BLaER1 treated with 17β-estradiol and CSF1 and Interleukin-3, amounts not matched to agents 10 nM and 100 nM (cell line): ENCODE measurements around the gene ZNF525.

Experiments
- H3K27ac ChIP-seq, 11 experiments: shearing (Covaris generic); formaldehyde crosslinking; 2 replicates each; pipeline ENCODE4 v1.8.1; 2022
- H3K27me3 ChIP-seq, 11 experiments: shearing (Covaris generic); formaldehyde crosslinking; 2 replicates each; pipeline ENCODE4 v1.8.1; 2022
- H3K36me3 ChIP-seq, 11 experiments: shearing (Covaris generic); formaldehyde crosslinking; 2 replicates each; pipeline ENCODE4 v1.8.1; 2022
- H3K4me1 ChIP-seq, 10 experiments: shearing (Covaris generic); formaldehyde crosslinking; 2 replicates each; pipeline ENCODE4 v1.8.1; 2022
- H3K4me2 ChIP-seq, 11 experiments: shearing (Covaris generic); formaldehyde crosslinking; 2 replicates each; pipeline ENCODE4 v1.8.1; 2022
- H3K4me3 ChIP-seq, 10 experiments: shearing (Covaris generic); formaldehyde crosslinking; 2 replicates each; pipeline ENCODE4 v1.8.1; 2022
- H3K9ac ChIP-seq, 11 experiments: shearing (Covaris generic); formaldehyde crosslinking; 2 replicates each; pipeline ENCODE4 v1.8.1; 2022
- H3K9me3 ChIP-seq, 11 experiments: shearing (Covaris generic); formaldehyde crosslinking; replicated peaks in 1 of 11; 2 replicates each; pipeline ENCODE4 v1.8.1; 2022
- H4K20me1 ChIP-seq, 11 experiments: shearing (Covaris generic); formaldehyde crosslinking; 2 replicates each; pipeline ENCODE4 v1.8.1; 2022
- Cebpa-rat ChIP-seq, 11 experiments: shearing (Covaris generic); IDR thresholded peaks; 2 replicates each; pipeline ENCODE4 v1.8.1; 2022

ZNF525 gene

DNA sequence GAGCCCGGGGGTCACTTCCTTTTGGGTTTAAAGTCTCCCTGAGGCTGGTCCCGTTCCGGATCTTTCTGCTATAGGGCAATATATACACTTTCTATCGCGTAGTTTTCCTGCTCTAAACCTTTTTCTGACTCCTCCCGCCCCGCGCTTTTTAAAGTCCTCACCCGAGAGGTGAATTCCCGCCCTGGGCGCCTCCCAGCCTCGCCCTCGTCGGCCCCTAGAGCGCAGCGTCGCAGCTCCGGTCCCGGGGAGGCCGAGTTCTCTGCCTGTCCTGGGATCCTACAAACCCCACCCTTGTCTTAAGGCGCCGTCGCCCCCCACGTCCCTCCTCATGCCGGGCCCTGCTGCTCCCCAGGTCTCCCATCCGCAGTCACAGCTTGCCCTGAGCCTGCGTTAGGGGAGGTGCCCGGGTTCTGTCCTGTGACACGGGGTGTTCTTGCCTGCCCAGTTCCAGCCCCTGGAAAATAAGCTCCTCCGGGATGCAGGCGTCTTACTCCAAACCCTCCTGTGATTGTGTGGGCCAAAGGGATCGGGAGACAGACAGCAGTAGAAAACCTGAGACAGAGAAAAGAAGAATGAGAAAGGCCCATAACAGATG is 491 bp downstream of the ZNF525 start:
- Histone ChIP-seq H3K4me1 (peaks cover 8 to 18% (median 15%) of the 10 kb centered on the region in 10 experiments; a peak in 19 of 20 replicates), H3K27ac (peak overlapping the region; percentile 28 to 94 (median 86); a peak in 21 of 22 replicates), H3K4me3 (peak overlapping the region; percentile 69 to 91 (median 80)), H3K4me2 (peak overlapping the region; percentile 64 to 94 (median 81)), H3K9ac (peak overlapping the region; percentile 82 to 95 (median 87)), H3K27me3 (no peaks in the 10 kb centered on the region), H3K9me3 (peaks cover 25 to 34% (median 31%) of the 10 kb centered on the region in 11 experiments), H4K20me1 (no peaks in the 10 kb centered on the region), H3K36me3 (peaks cover 9 to 30% (median 22%) of the 10 kb centered on the region in 11 experiments; a peak in 21 of 22 replicates)
- no peak for TF ChIP-seq Cebpa-rat (IDR thresholded peaks at IDR 0.05)

DNA sequence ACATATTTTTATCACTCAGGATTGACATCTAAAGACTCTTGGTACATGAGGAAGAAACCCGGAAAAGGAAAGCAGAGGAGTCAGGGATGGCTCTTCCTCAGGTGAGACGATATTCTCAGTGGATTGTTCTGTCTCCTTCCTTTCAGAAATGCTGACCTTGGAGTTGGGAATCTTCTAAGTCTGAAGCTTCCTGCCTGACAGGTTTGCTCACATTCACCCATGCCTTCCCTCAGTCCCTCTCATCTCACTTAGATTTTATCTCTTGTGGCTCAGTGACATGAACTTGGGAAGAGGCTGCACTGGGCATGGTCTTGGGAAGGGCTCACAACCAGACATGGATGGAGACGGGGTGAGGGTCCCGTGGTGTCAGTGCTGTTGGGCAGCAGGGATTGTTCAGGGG is 6.7 kb downstream of the ZNF525 start:
- peaks cover 66 to 92% (median 84%) of the 10 kb centered on the region in 11 experiments for H3K36me3 ChIP-seq
- no peak overlapping the region for H3K27ac ChIP-seq

DNA sequence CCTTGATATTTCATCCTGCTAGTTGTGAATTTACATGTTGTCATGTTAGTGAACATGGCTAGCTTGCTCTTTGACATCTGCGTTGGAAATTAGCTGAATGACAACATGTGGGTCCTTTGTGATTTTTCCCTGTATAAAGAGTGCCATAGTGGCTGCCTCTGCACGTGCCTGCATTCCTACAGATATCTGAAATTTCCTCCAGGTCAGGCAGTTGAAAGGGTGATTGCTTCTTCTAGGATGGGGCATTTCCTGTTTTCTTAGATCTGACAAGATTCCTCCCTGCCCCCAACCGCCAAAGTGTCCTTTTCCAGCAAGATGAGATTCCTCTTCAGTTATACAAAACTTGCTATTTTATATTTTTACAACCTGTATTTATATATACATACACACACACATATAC is 8.8 kb downstream of the ZNF525 start:
- Histone ChIP-seq H3K9ac (no peak overlapping the region), H3K9me3 (peaks cover 48 to 70% (median 61%) of the 10 kb centered on the region in 11 experiments), H3K4me1 (no peaks in the 10 kb centered on the region), H3K27me3 (no peaks in the 10 kb centered on the region), H4K20me1 (no peaks in the 10 kb centered on the region), H3K4me3 (no peak overlapping the region), H3K36me3 (peaks cover 87 to 99% (median 94%) of the 10 kb centered on the region in 11 experiments), H3K4me2 (no peak overlapping the region), H3K27ac (no peak overlapping the region)
- TF ChIP-seq Cebpa-rat (IDR thresholded peaks at IDR 0.05), result no peak

More for the DNA sequence above, 6.7 kb downstream of the ZNF525 start:
- Histone ChIP-seq H4K20me1 (no peaks in the 10 kb centered on the region), H3K4me3 (no peak overlapping the region), H3K9ac (no peak overlapping the region), H3K4me2 (no peak overlapping the region), H3K27me3 (no peaks in the 10 kb centered on the region), H3K4me1 (peaks cover 0 to 2% (median 1%) of the 10 kb centered on the region in 10 experiments; a peak in 10 of 20 replicates), H3K9me3 (peaks cover 41 to 63% (median 56%) of the 10 kb centered on the region in 11 experiments)
- no peak for TF ChIP-seq Cebpa-rat (IDR thresholded peaks at IDR 0.05)

DNA sequence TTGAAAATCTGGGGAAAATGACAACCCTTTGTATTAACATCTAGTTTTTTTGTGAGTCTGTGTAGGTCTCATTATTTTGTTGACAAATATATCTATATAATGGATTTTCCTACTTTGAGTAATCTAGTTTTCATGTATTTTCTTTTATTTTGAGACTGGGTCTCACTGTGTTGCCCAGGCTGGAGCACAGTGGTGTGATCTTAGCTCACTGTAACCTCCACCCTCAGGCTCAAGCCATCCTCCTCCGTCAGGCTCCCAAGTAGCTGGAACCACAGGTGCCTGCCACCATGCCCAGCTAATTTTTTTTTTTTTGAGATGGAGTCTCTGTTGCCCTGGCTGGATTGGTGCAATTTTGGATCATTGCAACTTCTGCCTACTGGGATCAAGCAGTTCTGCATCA is 9.2 kb downstream of the ZNF525 start:
- Histone ChIP-seq H3K9ac (no peak overlapping the region), H3K27ac (no peak overlapping the region), H4K20me1 (no peaks in the 10 kb centered on the region), H3K4me3 (no peak overlapping the region), H3K9me3 (peaks cover 50 to 71% (median 61%) of the 10 kb centered on the region in 11 experiments), H3K4me2 (no peak overlapping the region), H3K4me1 (no peaks in the 10 kb centered on the region), H3K27me3 (no peaks in the 10 kb centered on the region), H3K36me3 (peaks cover 91 to 100% (median 98%) of the 10 kb centered on the region in 11 experiments)
- TF ChIP-seq Cebpa-rat (IDR thresholded peaks at IDR 0.05), result no peak

DNA sequence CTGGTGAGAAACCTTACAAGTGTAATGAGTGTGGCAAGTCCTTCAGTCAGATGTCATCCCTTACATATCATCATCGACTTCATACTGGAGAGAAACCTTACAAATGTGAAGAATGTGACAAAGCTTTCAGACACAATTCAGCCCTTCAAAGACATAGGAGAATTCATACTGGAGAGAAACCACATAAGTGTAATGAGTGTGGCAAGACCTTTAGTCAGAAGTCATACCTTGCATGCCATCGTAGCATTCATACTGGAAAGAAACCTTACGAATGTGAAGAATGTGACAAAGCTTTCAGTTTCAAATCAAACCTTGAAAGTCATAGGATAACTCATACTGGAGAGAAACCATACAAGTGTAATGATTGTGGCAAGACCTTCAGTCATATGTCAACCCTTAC is 15.9 kb downstream of the ZNF525 start:
- H3K9me3 ChIP-seq, result peaks cover 100% of the 10 kb centered on the region in 11 experiments
- no peak for TF ChIP-seq Cebpa-rat (IDR thresholded peaks at IDR 0.05)
- H4K20me1 ChIP-seq, result no peaks in the 10 kb centered on the region
- H3K4me1 ChIP-seq, result no peaks in the 10 kb centered on the region
- no peak overlapping the region for H3K9ac ChIP-seq
- H3K4me2 ChIP-seq, result no peak overlapping the region
- H3K4me3 ChIP-seq, result peak overlapping the region in 5 of 10 experiments; percentile 8 to 49 (median 13); a peak in 3 of 20 replicates
- no peak overlapping the region for H3K27ac ChIP-seq
- no peaks in the 10 kb centered on the region for H3K27me3 ChIP-seq
- H3K36me3 ChIP-seq, result peaks cover 99 to 100% (median 100%) of the 10 kb centered on the region in 11 experiments

DNA sequence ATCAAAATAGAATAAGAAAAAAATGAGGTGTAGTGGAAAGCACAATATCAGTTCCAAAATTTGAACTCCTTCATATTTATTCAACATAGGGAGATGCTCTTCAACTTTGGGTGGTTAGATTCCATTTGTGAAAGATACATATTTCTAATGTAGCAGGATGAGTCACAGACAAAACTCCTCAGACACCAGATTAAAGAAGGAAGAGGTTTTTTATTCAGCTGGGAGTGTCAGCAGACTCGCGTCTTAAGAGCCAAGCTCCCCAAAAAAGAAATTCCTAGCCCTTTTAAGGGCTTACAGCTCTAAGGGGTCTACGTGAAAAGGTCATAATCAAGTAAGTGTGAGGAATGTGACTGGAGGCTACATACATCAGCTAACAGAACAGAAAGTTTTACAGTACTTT is 22.7 kb downstream of the ZNF525 start:
- Histone ChIP-seq H4K20me1 (no peaks in the 10 kb centered on the region), H3K4me3 (no peak overlapping the region), H3K27ac (no peak overlapping the region), H3K4me2 (no peak overlapping the region), H3K36me3 (peaks cover 39 to 67% (median 50%) of the 10 kb centered on the region in 11 experiments), H3K27me3 (no peaks in the 10 kb centered on the region), H3K4me1 (no peaks in the 10 kb centered on the region), H3K9ac (no peak overlapping the region), H3K9me3 (peaks cover 82 to 99% (median 89%) of the 10 kb centered on the region in 11 experiments)
- TF ChIP-seq Cebpa-rat (IDR thresholded peaks at IDR 0.05), result no peak

DNA sequence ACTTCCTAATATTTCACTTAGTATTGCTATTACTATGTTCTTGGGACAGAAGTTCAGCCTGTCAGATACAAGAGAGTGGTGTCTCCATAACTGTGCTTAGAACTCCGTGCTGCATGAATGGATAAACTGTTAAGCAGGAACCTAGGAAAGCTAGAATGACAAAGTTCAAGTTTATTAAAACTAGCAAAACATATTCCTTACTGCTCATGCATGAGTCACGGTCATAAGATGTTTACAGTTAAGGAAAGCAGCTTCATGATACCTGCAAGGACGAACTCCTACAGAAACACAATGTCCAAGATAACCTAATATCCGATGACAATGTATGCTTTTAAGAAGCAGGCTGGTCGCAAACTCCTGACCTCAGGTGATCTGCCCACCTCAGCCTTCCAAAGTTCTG is 23.4 kb downstream of the ZNF525 start:
- no peak overlapping the region for H3K4me3 ChIP-seq
- H3K9ac ChIP-seq, result no peak overlapping the region
- H3K36me3 ChIP-seq, result peaks cover 31 to 59% (median 43%) of the 10 kb centered on the region in 11 experiments
- 0 out of 20 replicates have a peak, but pooled peaks cover 0 to under 1% (median 0%) of the 10 kb centered on the region in 10 experiments for H3K4me1 ChIP-seq
- H3K27me3 ChIP-seq, result no peaks in the 10 kb centered on the region
- H3K27ac ChIP-seq, result no peak overlapping the region
- no peak for TF ChIP-seq Cebpa-rat (IDR thresholded peaks at IDR 0.05)
- H3K9me3 ChIP-seq, result peaks cover 75 to 94% (median 82%) of the 10 kb centered on the region in 11 experiments
- H4K20me1 ChIP-seq, result no peaks in the 10 kb centered on the region
- H3K4me2 ChIP-seq, result no peak overlapping the region

DNA sequence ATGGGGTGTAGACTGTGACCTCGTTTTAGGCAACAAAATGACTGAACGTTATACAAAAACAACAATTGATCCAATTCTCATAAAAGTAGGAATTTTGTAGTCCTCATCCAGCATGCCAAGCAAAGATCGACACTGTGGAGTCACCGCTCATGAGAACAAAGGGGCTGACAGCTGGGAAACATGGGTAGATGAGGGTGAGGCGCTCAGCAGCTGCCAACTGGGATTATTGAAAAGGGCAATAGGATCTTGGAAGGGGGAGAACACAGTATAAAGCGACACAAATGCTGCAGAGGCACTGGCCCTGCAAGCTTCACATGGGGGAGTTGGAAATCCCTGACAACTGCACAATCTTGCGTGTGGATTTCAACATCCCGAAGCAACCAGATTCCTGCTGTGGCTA is 24.1 kb downstream of the ZNF525 start:
- no peak overlapping the region for H3K9ac ChIP-seq
- H3K36me3 ChIP-seq, result peaks cover 25 to 53% (median 36%) of the 10 kb centered on the region in 11 experiments
- H3K4me2 ChIP-seq, result no peak overlapping the region
- no peaks in the 10 kb centered on the region for H3K27me3 ChIP-seq
- peaks cover 68 to 87% (median 75%) of the 10 kb centered on the region in 11 experiments for H3K9me3 ChIP-seq
- TF ChIP-seq Cebpa-rat (IDR thresholded peaks at IDR 0.05), result no peak
- H3K4me1 ChIP-seq, result peaks cover 3 to 7% (median 4%) of the 10 kb centered on the region in 10 experiments; a peak in 17 of 20 replicates
- 0 out of 20 replicates have a peak overlapping the region, but pooled peaks of 1 of the 10 experiments have one; percentile 5 for H3K4me3 ChIP-seq
- no peaks in the 10 kb centered on the region for H4K20me1 ChIP-seq
- no peak overlapping the region for H3K27ac ChIP-seq

DNA sequence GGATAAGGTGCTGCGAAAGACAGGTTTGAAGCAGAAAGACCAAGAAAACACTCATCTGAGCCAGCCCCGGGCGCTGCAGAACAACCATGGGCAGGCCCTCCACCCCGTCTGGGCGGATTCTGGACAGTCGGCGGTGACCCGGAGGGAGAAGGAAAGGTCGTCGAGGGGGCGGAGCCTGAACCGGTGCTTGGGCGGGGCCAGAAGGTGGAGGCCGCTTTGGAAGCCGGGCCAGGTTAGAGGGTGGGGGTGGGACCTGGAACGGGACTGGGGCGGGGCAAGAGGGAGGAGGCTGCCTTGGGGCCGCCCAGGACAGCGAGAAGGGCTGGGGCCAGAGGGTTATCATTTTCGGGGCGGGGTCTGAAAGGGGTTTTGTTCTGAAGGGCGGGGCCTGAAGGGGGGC is 24.5 kb downstream of the ZNF525 start:
- Histone ChIP-seq H3K9me3 (peaks cover 64 to 83% (median 71%) of the 10 kb centered on the region in 11 experiments), H3K4me2 (no peak overlapping the region), H4K20me1 (no peaks in the 10 kb centered on the region), H3K4me3 (0 out of 20 replicates have a peak overlapping the region, but pooled peaks of 1 of the 10 experiments have one; percentile 5), H3K36me3 (peaks cover 21 to 49% (median 32%) of the 10 kb centered on the region in 11 experiments), H3K27me3 (no peaks in the 10 kb centered on the region), H3K4me1 (peaks cover 5 to 9% (median 6%) of the 10 kb centered on the region in 10 experiments; a peak in 17 of 20 replicates), H3K27ac (no peak overlapping the region), H3K9ac (no peak overlapping the region)
- no peak for TF ChIP-seq Cebpa-rat (IDR thresholded peaks at IDR 0.05)
